ENCODE results near the gene TLE7. TPM values are rescaled to one million over a fixed set of nuclear protein-coding genes. Genes with fewer than 3 reads are reported as not detected.

The TLE7 gene
- total RNA-seq, 6 experiments from 2014 or later: not detected

GRCh38 chr16:71409011-71409775 is 32.7 kb downstream of the TLE7 start:
- no peak overlapping the region for H3K27ac ChIP-seq
- H3K27me3 ChIP-seq: no peaks in the 10 kb centered on the region
- no peak overlapping the region for H3K4me3 ChIP-seq
- H3K9me3 ChIP-seq: no peaks in the 10 kb centered on the region
- WGBS (ENCODE audit: insufficient coverage, low coverage, low lambda C conversion rate, missing lambda C conversion rate): 30% methylated on average over 14 of the region's 16 CpGs
- no peaks in the 10 kb centered on the region for H3K4me1 ChIP-seq
- H3K36me3 ChIP-seq: no peaks in the 10 kb centered on the region
- intact Hi-C loops (cut with DNase I): no loop called here
- no peak for TF ChIP-seq CTCF (IDR thresholded peaks at IDR 0.05)
- TF ChIP-seq POLR2A (IDR thresholded peaks at IDR 0.05): no peak
- ATAC-seq (peak in 1 of 4 donors; percentile 26), DNase-seq (no peak)

DNA sequence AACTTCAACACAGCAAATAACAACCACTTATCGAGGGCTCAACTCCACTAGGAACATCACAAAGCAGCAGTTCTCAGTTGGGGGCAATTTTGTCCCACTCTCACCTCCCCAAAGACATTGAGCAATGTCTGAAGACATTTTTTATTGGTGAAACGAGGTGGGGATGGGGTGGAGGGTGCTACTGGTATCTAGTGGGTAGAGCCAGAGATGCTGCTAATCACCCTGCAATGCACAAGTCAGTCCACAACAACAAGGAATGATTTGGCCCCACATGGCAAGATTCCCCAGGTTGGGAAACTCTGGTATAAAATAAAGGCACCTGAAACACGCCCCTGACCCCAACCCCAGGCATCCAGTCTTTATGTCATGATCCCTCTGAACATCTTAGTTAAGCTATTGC is 33.3 kb downstream of the TLE7 start:
- DNase-seq (no peak), ATAC-seq (no peak)
- no peak overlapping the region for H3K27ac ChIP-seq
- intact Hi-C loops (cut with DNase I): no loop called here
- H3K9me3 ChIP-seq: no peaks in the 10 kb centered on the region
- H3K27me3 ChIP-seq: no peaks in the 10 kb centered on the region
- 27% methylated on average over 3 of the region's 3 CpGs for WGBS (ENCODE audit: insufficient coverage, low coverage, low lambda C conversion rate, missing lambda C conversion rate)
- no peaks in the 10 kb centered on the region for H3K36me3 ChIP-seq
- no peak overlapping the region for H3K4me3 ChIP-seq
- H3K4me1 ChIP-seq: no peaks in the 10 kb centered on the region
- TF ChIP-seq POLR2A (IDR thresholded peaks at IDR 0.05) (no peak), CTCF (IDR thresholded peaks at IDR 0.05) (no peak)

GRCh38 chr16:71407731-71408130 is 34.1 kb downstream of the TLE7 start:
- no peak for ATAC-seq

DNA sequence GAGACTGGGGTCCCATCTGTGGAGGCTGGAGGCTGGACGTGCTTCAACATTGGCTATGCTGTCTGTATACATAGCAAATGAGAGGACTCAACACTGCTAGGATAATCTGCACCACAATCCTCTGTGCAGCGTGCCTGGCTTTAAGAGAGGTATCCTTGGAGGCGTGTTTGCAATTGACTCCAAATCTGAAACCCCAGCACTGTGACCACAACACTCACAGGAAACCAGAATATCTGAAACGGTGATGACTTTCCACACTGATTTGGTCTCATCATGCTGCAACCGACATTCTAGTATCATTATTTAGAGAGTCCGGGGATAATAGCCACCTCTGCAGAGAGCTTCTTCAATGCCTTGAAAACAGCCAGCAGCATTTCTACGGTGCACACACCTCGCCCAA is 35.1 kb downstream of the TLE7 start:
- 48% methylated on average over 7 of the region's 8 CpGs for WGBS (ENCODE audit: insufficient coverage, low coverage, low lambda C conversion rate, missing lambda C conversion rate)
- H3K27ac ChIP-seq: no peak overlapping the region
- TF ChIP-seq POLR2A (IDR thresholded peaks at IDR 0.05) (no peak), CTCF (IDR thresholded peaks at IDR 0.05) (no peak)

More at GRCh38 chr16:71407731-71408130, 34.1 kb downstream of the TLE7 start:
- Histone ChIP-seq H3K9me3 (no peaks in the 10 kb centered on the region), H3K4me1 (no peaks in the 10 kb centered on the region), H3K4me3 (no peak overlapping the region), H3K36me3 (no peaks in the 10 kb centered on the region), H3K27me3 (no peaks in the 10 kb centered on the region), H3K27ac (no peak overlapping the region)
- DNase-seq: no peak
- WGBS (ENCODE audit: insufficient coverage, low coverage, low lambda C conversion rate, missing lambda C conversion rate): 60% methylated on average over 1 of the region's 1 CpG
- intact Hi-C loops (cut with DNase I): no loop called here
- TF ChIP-seq POLR2A (IDR thresholded peaks at IDR 0.05) (no peak), CTCF (IDR thresholded peaks at IDR 0.05) (no peak)

More for the DNA sequence above, 35.1 kb downstream of the TLE7 start:
- no peaks in the 10 kb centered on the region for H3K9me3 ChIP-seq
- no peak overlapping the region for H3K4me3 ChIP-seq
- intact Hi-C loops (cut with DNase I): no loop called here
- DNase-seq (no peak), ATAC-seq (no peak)
- H3K27me3 ChIP-seq: no peaks in the 10 kb centered on the region
- no peaks in the 10 kb centered on the region for H3K4me1 ChIP-seq
- no peaks in the 10 kb centered on the region for H3K36me3 ChIP-seq

All from right lobe of liver (tissue), 6 donors.